Stimulated activated CD4-positive, alpha-beta T cell treated with anti-CD3 and anti-CD28 coated beads, Interleukin-4, amount 100 ng/mL, for 24 hours (primary cell): ENCODE results near the gene SEC61G.

Experiments used
- DNase-seq: peaks from one replicate; pipeline ENCODE4 v3.0.0-alpha.2; 2020

SEC61G gene

DNA sequence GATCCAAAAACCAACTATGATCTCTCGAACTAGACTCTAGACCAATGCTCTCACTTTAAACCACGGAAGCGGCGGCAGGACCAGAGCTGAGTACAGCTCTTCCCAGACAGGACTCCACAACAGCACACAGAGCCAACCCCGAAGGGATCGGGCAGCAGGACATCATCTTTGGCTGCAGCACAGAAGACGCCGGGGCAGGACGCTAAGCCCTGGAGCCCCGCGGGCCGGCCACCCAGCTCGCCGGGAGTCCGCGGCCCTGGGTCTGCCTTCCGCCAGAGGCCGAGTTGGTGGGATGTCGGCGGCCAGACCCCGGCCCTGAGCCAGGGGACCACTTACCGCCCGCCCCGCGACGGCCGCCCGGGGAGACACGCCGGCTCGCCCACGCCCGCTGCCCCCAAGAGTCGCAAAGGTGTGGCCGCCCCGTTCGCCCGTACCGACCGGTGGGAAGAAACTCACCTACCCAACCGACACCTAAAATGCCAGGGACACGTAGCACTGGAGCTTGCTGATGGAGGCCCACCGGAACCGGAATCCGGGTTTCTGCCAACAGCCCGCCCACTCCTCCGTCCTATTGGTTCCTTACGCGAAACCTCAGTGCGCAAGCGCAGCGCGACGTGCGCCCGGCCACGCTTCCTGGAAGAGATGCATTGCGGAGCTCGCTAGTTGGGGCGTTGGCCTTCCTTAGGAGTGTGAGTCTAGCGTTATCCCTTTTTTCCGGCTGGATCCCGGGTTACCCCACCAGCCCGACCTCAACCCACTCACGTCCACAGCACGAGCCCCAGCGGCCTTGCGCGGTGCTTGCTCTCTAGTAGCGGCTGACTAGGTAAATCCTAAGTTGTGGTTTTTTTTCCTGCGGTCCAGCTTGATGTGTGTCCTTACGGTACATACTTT, at the start of gene SEC61G:
SEC61G (minus strand) TSS at position 510 of the 891 bp plus-strand sequence. CDS start 1,623 bp downstream, outside the sequence.
- DNase-seq, result peak; percentile 98

DNA sequence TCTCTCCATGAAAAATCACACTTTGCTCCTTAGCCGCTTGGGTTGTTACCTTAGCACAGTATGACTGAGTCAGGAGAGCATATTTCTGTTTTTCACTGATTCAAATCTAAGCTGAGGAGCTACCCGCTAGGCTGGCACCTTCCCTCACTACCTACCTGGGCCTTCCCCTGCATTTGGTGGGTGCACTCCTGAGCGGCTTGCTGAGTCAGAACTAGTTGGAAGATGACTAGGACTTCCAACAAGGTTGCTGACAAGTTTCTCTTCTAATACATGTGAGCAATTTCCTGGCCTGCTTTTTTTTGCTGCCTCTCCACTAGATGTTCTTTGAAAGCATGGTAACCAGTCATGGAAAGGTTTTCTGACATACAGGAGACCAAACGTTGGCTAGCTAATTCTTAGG, 43.8 kb upstream of the SEC61G start:
- DNase-seq, result no peak

DNA sequence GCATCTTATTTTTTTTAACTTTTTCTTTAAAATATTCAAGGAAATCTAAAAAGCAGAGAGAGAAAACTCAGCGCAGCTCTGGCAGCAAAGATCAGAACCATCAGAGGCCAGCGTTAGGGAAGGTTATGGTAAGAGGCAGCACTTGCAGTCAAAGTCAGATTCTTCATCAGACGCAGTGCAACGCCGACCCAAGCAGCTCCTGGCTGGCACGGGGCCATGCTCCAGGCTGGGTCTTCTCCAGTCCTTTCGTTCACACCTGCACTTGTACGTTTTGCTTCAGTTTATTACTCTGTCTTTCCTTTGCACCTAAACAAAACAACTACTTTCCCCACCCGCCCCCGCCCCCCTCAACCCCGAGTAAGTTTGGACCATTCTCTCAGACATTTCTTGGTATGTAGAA, 43.1 kb upstream of the SEC61G start:
- no peak for DNase-seq

DNA sequence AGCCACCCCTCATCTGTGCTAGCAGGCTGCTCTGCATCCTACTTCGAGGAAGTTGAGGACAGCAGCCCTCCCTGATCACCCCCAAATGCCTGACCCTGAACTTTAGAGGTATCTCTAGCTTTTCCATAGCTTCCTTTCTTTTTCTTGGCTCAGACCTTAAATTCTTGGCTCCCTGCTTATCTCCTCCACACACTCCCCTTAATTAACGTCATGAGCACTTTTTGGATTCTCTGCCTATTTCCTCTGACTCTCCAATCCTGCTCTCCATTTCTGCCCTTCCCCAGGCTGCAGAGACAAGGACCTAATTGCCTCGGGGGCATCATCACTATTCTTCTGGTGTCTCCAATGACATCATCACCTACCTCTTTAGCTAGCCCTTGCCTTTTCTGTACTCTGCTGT, 40.8 kb upstream of the SEC61G start:
- no peak for DNase-seq

DNA sequence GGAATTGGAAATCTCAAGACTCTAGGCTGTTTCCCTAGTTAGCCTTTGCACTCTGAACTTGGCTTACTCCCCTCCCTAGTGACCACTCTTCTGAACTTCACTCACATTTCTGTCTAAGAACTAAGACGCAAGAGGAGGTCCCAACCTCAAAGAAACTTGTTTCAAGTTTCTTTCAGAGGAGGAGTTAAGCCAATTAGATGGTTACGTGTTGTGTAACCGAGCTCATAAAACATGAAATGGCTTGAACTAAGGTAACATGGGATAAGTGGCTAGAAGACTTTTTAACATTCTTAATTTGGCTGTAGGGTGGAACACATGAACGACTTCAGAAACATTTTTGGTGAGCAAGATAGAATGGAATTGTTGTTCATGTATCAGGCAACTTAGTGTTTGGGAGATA, 39.5 kb upstream of the SEC61G start:
- DNase-seq, result no peak

DNA sequence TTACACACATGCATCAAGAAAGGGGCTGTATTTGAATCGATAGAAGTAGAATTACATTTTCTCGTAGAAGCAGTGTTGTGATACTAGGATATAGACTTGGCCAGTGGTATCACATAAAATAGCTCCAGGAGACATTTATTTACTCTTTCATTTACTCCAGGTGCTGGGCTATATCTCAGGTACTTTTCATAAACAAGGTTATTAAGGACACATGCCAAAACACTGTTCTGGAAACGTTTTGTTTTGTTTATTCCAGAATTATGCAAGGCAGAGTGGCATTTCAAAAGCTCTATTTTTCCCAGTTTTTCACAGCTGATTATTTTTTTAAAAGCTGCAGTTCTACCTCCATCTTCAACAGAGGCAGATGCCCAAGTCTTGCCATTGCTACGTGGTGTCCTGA, 37.8 kb upstream of the SEC61G start:
- no peak for DNase-seq

DNA sequence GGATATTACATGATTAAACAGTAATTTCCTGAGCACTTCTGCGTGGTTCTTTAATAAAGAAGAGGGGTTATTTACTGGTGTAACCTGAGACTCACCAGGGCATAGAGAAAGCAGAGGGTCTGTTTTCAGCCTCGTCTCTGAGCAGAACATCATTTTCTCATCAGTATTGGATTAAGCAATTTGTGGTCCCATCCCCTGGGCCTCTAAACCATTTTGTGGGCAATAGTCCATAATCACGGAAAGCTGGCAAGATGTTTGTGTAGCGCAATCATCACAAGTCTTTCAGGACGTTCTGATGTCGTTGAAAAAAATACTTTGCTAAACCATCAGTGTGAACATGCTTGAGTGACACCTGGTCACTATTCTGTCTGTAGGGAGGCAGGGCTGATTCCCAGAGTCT, 37.1 kb upstream of the SEC61G start:
- DNase-seq, result no peak

DNA sequence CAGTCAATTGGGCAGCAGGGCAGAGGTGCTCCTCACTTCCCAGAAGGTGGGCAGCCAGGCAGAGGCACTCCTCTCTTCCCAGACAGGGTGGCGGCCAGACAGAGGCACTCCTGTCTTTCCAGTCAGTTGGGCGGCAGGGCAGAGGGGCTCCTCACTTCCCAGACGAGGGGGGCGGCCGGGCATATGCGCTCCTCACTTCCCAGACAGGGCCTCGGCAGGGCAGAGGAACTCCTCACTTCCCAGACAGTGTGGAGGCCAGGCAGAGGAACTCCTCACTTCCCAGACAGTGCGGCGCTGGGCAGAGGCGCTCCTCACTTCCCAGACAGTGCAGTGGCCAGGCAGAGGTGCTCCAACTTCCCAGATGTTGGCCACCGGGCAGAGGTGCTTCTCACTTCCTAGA, 33.4 kb upstream of the SEC61G start:
- DNase-seq, result no peak

DNA sequence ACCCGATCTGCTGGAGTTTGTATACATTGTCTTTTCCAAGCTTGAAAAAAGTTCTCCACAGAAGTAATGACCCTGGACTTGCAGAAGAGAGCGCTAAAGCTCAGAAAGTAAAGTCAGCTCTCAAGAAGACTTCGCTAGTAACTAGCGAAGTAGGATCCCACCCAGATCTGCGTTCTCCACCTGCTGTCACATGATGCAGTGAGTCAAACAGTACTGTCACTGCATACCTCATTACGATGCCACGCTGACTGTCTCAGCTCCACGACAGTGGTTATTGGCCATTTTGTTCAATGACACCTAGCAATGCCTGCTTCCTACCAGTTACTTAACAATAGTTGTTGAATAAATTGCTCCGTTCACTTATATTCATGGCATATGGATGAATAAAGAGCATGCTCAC, 29.7 kb upstream of the SEC61G start:
- DNase-seq, result peak; percentile 27

DNA sequence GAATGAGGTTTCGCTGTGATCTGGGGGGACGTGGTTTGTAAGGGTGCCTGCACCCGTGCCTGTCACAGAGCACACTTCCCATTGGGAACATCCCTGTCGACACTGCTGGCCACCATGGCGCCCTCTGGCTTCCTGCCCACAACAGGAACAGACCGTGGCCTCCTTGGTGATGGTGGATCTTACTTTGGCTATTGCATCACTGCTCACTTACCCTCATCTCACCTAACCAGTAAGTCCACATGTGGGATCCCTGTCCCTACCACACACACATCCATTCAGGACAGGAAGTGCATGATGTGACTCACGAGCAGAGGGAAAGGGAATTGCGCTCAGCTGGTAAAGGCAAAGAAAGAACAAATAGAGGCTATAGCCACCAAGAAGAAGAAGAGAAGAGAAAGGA, 26.2 kb upstream of the SEC61G start:
- DNase-seq, result no peak

DNA sequence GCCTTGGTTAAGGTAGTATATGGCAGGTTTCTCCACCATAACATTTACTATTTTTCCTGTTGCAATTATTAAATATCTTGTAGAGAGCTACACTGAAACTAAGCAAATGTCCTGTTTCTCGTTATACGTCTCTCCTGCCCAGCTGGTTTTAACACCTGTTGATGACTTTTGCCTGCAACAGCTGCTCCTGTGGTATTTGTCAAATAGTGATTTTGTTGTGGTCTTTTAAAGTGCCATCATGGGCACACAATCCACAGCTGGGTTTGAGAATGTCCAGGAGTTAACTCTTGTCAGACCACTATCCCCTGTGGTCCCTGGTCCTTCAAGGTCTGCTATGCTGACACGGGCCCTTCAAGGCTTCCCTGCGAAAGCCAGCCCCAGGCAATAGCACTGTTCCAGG, 24.9 kb upstream of the SEC61G start:
- DNase-seq, result no peak

DNA sequence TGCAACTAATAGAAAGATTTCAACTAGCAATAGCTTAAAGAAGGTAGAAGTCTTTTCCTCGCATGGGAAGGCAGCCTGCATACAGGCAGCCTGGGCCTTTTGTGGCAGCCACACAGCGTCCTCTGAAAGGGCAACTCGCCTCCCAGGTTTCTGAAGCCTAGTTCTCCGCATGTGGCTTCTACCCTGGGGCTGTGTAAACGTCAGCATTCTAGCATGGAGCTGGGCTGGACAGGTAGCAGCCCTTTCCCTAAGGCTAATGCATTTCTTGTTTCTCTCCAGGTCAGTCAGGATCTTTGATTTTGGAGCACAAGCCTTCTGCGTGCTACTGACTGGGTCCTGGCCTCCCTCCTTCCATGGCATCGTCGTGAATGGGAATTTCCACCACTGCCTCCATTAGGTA, 23.8 kb upstream of the SEC61G start:
- DNase-seq, result no peak

DNA sequence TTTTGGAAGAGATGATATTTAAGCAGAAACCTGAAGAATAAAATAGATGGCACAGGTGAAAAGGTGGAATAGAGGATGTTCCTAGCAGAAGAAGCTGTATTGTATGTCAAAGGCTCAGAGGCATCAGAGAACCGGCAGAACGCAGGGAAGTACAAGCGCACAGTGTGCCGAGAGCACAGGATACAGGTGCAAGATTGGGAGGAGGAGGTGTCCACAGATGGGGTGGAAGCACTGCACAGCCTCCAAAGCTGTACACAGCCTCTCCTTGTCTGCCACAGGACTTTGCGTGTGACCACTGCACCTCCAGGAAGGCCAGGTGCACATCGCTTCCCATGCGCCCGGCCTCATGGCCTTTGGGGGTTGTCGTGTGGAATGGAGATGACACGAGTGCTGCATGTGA, 23.3 kb upstream of the SEC61G start:
- no peak for DNase-seq

DNA sequence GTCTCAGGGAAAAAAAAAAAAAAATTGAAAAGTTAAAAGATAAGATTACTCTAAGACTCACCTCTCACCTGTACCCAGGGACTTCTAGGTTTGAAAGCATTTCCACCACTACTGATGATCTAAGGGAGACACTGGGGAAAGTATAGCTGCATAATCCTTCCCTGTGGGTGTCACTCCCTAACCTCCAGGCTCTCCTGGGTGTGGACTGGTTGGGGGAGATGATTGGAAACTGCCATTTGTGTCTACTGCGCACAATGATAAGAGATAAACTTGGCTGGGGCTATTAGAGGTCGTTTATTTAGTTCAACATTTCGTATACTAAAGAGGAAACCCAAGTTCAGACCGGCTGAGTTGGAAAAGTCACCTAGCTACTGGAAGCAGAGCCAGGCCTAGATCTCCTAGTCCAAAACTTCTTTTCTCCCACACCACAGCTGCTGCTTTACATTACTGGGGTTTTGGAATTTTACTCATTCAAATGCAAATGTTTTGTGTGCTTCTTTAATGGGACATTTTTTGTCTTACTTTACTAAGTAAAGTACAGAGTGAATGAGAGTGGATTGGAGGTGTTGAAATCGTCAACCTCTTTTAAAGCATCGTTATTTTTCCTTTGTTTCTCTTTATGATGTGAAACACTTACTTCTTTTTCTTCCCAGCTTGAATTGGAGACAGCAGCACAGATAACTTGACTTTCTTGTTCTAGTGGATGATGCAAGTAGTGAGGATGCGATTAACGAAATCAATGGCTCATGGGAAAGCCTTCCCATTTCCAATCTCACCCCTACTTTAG, 22.3 kb upstream of the SEC61G start:
- DNase-seq, result no peak

DNA sequence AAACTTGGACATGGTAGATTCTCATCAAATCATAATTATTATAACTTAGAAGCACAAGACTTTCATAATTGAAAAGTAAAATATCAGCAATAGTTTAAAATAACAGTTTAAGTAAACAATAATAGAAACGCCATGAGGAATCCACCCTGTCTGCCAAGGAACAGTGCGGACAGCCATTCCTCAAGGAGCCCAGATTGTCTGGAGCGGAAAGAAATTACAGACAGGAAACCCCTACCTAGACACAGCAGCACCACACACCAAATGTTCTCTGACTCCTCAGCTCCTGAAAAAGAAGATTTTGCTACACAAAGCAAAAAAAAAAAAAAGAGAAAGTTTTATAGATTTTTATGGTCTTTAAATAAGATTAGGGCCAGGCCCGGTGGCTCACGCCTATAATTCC, 21.5 kb upstream of the SEC61G start:
- DNase-seq, result no peak

DNA sequence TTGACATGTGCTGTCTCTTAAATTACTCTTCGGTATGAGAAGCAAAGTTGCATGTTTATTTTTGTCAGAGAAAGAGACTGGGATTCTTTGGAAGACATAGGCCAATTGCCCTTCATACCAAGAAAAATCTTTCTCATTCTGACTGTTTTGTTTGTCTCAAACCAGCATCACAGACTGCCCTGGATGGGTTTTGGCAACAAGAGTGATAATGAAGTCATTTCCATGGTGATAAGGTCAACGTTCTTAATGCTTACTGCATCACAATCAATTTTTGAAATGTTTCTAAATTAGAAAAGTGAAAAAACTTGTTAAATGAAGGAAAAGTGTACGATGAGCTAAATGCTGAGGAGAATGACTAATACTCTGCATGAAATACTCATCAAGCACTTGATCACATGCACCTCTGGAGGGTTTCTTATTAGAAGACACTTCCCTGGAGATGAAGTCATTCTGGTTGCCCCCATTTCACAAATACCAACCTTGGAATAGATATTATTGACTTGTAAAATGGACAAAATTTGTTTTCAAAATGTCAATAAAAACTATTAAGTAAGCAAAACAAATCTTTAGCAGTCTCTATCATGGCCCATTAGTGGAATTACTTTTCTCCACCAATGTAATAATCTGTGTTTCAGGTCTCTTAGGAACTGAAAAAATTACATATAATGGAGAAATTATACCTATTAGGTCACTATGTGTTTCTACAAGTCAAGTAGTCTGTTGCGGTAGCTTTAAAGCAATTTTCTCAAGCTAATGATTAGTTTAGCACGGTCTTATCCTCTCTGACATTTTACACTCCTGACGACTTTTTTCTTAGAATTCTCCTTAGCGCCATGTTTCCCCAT, 19.9 kb upstream of the SEC61G start:
- no peak for DNase-seq

DNA sequence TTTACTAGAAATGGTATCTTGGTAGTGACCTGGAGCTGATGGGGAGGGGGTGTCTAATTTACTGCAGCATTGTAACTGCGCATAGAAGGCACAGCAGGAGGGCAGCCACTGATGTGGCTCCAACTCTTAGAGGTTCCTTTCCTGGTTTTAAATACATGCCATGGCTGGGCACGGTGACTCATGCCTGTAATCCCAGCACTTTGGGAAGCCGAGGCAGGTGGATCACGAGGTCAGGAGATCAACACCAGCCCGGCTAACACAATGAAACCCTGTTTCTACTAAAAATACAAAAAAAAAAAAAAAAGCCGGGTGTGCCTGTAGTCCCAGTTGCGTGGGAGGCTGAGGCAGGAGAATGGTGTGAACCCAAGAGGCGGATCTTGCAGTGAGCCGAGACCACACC, 19.2 kb upstream of the SEC61G start:
- DNase-seq, result no peak

DNA sequence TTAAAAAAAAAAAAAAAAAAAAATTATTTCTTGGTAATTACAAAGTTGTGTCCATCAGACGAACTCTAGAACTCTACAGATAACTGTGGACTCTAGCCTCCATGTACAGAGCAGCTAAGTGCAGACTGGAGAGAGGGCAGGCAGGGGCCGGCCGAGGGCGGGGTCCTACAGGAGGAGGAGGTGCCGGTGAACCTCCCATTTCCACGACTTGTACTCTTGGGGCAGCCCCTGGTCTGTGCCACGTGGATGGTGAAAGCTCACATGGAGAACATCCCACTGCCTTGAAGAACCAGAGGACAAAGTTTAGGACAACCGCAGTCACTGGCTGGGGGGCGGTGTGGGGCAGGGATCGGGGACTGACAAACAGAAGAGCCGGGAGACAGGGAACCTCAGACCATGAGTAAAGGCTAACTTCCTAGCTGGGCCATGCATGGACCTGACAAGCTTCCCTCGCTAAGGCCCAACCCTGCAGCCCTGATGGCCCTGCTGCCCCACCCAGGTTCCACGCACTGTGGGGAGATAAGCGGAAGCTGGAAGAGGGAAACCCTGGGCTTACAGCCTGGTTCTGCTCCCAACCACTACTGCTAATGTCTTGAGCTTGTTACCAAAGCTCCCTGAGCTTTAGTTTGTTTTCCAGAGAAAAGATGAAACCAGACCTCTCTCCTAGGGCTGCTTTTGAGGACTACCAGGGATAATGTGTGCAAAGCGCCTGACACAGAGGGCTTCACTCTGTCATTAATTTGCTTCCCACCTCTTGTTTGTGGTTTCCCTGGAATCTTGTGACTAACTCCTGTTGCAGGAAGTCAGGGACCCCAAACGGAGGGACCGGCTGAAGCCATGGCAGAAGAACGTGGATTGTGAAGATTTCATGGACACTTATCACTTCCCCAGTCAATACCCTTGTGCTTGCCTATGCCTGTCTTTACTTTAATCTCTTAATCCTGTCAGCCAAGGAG, 16.1 kb upstream of the SEC61G start:
- no peak for DNase-seq

DNA sequence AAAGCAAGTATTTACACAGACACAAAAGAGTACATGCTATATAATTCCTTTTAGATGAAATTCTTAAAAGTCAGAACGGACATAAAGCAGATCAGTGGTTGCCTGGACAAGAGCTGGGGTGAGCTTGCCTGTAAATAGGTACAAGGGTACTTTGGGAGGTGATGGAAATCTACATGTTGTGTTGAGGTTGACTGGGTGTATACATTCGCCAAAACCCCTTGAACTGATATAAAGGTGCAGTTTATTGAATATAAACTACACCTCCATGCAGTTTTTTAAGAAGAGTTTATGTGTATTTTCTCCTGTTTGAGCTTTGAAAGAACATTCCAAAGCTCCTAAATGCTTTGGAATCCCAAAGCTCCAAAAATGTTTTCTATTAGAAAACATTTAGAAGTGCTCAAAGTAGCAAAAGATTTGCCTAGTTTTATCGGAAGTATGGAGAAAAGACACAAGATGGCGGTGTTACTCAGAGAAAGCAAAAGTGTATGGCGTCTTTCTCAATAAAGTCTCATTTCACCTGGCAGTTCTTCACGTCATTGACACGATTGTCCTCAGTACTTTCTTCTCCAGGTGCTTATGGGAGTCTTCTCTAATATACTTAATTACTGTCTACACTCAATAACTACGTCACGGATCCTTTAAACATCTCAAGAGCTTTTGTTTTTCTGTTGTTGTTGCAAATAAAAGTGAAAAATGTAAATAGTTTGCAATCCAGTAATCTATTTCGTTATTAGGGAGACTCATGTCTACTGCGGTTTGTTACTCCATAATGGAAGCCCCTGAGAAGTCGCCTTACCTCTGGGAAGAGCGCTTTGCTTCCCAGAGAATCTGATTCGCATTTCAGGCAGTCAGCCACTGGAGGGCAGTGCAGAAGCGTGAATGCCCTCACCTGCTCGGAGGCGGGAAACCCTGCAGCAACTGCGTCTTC, 14.7 kb upstream of the SEC61G start:
- peak; percentile 77 for DNase-seq

DNA sequence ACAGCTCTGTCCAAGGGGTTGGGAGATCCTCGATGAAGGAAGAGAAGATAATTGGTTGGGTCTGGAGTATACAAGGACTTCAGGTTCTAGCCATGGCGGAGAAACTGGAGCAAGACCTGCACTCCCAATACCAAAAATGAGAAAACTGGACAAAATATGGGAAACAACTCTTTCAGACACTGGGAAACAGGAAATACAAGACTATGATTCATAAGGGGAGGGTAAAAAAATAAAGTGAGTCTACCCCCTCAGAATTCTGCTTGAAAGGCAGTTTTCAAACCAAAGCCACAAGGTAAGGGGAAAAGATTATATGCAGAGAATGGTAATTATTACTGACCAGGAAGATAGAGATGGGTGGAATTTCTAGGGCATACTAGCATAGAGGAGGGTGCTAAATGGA, 10.2 kb upstream of the SEC61G start:
- no peak for DNase-seq

DNA sequence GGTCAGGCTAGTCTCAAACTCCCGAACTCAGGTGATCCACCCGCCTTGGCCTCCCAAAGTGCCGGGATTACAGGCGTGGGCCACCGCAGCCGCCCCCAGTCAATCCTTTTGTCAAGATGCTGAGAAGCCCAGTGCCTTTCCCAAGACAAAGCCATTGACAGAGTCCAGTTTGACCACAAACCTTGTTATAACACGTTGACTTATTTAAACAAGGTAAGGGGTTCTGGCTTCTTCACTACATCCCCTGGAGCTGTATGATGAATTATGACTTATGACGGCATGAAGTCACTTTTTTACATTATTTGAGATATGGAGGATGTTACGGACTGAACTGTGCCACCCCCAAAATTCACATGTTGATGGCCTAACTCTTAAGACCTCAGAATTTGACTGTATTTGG, 5.8 kb upstream of the SEC61G start:
- no peak for DNase-seq
